NB4 (cell line): ENCODE results near the gene CCDC15.

Source experiments
- CTCF ChIP-seq: IDR thresholded peaks from one replicate; pipeline ENCODE4 v1.5.1; 2012; ENCODE audit warnings: low read depth, low read length
- MAX ChIP-seq: IDR thresholded peaks from 2 replicates; pipeline ENCODE4 v1.6.1; 2011; ENCODE audit warnings: low read depth, low read length
- POLR2A ChIP-seq: IDR thresholded peaks from 2 replicates; pipeline ENCODE4 v1.6.1; 2011; ENCODE audit warnings: mild to moderate bottlenecking; ENCODE audit not compliant: insufficient read length; ENCODE audit errors: extremely low read depth

GRCh38 chr11:124982043-124982442, 28.0 kb downstream of the CCDC15 start:
- no peak for TF ChIP-seq CTCF
- TF ChIP-seq POLR2A = no peak
- no peak for TF ChIP-seq MAX
